ENCODE data around the gene RXRB. TPM values are rescaled to one million over a fixed set of nuclear protein-coding genes. Genes with fewer than 3 reads are reported as not detected.

Gene RXRB
- total and polyA plus RNA-seq, 2 of the 13 experiments (the other 11 are each of a cell fraction or from before 2014, with no cell fraction given) = 26.7 to 55.7 TPM

DNA sequence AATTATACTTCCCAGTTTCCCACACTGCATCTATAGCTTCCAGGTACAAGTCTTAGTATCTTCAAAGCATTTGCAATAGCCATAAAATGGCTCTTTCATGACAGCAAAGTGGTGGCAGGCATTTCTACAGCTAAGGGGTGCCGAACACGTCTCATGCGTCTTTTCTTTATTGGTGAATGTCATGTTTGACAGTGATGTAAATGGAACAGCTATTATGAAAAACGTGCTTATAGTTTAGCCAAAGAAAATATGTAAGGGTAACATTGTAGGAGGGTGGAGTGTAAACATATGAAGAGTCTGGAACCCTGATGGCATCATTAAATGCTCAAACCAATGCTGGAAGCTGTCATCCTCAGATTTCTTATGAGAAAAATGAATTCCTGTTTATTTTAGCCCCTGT, 46.1 kb downstream of the RXRB start:
- POLR2A ChIA-PET = no interaction called here
- 65% methylated on average over 4 of the region's 4 CpGs for WGBS (ENCODE audit: low lambda C conversion rate)
- Histone ChIP-seq H3K4me1 (ENCODE audit: insufficient read depth, low read length) (peaks cover 35% of the 10 kb centered on the region), H3K27me3 (ENCODE audit: control insufficient read depth in 1 of 2, insufficient read depth in 2 of 2, low read length in 2 of 2) (no peaks in the 10 kb centered on the region; a peak in 1 of 5 replicates), H3K9ac (ENCODE audit: insufficient read depth, low read depth, low read length) (no peak overlapping the region), H3K79me2 (ENCODE audit: insufficient read depth, low read length) (no peaks in the 10 kb centered on the region), H3K27ac (ENCODE audit: extremely low read length, insufficient read depth, low read length) (no peak overlapping the region), H4K20me1 (ENCODE audit: insufficient read depth, low read length) (no peaks in the 10 kb centered on the region), H3K36me3 (replicated peaks in 1 of 2; ENCODE audit: control insufficient read depth in 1 of 2, insufficient read depth in 2 of 2, low read length in 2 of 2) (no peaks in the 10 kb centered on the region), H3K9me3 (ENCODE audit: low read length) (peaks cover 11% of the 10 kb centered on the region; the same call in 1 of the 2 replicates), H3K4me2 (ENCODE audit: low read depth, low read length) (no peak overlapping the region), H3K4me3 (replicated peaks in 1 of 3; ENCODE audit: insufficient read depth in 1 of 3, low read depth in 2 of 3, low read length in 3 of 3) (no peak overlapping the region), H2AFZ (ENCODE audit: low read length) (no peak overlapping the region)
- DNase-seq (ENCODE audit: low spot score) = no peak
- CTCF ChIA-PET (ENCODE audit: low intra/inter-chr PET ratio, low total read pairs) = no interaction called here
- in situ Hi-C loops (cut with HindIII; ENCODE audit: extremely low pct_ligation_motif_present, low pct_unique_long_range_greater_than_20kb) = no loop called here
- FAIRE-seq = no peak
- no peak for ATAC-seq
- intact Hi-C loops (cut with micrococcal nuclease; ENCODE audit: unreplicated experiment) = no loop called here
- no TSS peak for BruUV-seq (replicated peaks)
- TF ChIP-seq ZNF543 (CRISPR knock-in tag; IDR thresholded peaks at IDR 0.05) (no peak), RXRB (CRISPR knock-in tag; IDR thresholded peaks at IDR 0.05; ENCODE audit: borderline replicate concordance) (no peak), RARA (CRISPR knock-in tag; IDR thresholded peaks at IDR 0.05) (no peak), ZFP36L2 (CRISPR knock-in tag; IDR thresholded peaks at IDR 0.05) (no peak), ZSCAN25 (CRISPR knock-in tag; IDR thresholded peaks at IDR 0.05) (no peak), ZSCAN21 (CRISPR knock-in tag; IDR thresholded peaks at IDR 0.05; ENCODE audit: borderline replicate concordance) (no peak), RBM22 (optimal IDR thresholded peaks at IDR 0.05; ENCODE audit: low read length) (no peak), BCL6 (CRISPR knock-in tag; IDR thresholded peaks at IDR 0.05) (no peak), HOXA5 (CRISPR knock-in tag; IDR thresholded peaks at IDR 0.05) (no peak), ARHGAP35 (CRISPR knock-in tag; IDR thresholded peaks at IDR 0.05; ENCODE audit: borderline replicate concordance) (no peak)
- TF ChIP-seq, protein P1, sequence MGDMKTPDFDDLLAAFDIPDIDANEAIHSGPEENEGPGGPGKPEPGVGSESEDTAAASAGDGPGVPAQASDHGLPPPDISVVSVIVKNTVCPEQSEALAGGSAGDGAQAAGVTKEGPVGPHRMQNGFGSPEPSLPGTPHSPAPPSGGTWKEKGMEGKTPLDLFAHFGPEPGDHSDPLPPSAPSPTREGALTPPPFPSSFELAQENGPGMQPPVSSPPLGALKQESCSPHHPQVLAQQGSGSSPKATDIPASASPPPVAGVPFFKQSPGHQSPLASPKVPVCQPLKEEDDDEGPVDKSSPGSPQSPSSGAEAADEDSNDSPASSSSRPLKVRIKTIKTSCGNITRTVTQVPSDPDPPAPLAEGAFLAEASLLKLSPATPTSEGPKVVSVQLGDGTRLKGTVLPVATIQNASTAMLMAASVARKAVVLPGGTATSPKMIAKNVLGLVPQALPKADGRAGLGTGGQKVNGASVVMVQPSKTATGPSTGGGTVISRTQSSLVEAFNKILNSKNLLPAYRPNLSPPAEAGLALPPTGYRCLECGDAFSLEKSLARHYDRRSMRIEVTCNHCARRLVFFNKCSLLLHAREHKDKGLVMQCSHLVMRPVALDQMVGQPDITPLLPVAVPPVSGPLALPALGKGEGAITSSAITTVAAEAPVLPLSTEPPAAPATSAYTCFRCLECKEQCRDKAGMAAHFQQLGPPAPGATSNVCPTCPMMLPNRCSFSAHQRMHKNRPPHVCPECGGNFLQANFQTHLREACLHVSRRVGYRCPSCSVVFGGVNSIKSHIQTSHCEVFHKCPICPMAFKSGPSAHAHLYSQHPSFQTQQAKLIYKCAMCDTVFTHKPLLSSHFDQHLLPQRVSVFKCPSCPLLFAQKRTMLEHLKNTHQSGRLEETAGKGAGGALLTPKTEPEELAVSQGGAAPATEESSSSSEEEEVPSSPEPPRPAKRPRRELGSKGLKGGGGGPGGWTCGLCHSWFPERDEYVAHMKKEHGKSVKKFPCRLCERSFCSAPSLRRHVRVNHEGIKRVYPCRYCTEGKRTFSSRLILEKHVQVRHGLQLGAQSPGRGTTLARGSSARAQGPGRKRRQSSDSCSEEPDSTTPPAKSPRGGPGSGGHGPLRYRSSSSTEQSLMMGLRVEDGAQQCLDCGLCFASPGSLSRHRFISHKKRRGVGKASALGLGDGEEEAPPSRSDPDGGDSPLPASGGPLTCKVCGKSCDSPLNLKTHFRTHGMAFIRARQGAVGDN (CRISPR knock-in tag; IDR thresholded peaks at IDR 0.05) = no peak
- TF ChIP-seq, protein P2, sequence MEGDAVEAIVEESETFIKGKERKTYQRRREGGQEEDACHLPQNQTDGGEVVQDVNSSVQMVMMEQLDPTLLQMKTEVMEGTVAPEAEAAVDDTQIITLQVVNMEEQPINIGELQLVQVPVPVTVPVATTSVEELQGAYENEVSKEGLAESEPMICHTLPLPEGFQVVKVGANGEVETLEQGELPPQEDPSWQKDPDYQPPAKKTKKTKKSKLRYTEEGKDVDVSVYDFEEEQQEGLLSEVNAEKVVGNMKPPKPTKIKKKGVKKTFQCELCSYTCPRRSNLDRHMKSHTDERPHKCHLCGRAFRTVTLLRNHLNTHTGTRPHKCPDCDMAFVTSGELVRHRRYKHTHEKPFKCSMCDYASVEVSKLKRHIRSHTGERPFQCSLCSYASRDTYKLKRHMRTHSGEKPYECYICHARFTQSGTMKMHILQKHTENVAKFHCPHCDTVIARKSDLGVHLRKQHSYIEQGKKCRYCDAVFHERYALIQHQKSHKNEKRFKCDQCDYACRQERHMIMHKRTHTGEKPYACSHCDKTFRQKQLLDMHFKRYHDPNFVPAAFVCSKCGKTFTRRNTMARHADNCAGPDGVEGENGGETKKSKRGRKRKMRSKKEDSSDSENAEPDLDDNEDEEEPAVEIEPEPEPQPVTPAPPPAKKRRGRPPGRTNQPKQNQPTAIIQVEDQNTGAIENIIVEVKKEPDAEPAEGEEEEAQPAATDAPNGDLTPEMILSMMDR (CRISPR knock-in tag; IDR thresholded peaks at IDR 0.05) = no peak
- TF ChIP-seq, protein P3, sequence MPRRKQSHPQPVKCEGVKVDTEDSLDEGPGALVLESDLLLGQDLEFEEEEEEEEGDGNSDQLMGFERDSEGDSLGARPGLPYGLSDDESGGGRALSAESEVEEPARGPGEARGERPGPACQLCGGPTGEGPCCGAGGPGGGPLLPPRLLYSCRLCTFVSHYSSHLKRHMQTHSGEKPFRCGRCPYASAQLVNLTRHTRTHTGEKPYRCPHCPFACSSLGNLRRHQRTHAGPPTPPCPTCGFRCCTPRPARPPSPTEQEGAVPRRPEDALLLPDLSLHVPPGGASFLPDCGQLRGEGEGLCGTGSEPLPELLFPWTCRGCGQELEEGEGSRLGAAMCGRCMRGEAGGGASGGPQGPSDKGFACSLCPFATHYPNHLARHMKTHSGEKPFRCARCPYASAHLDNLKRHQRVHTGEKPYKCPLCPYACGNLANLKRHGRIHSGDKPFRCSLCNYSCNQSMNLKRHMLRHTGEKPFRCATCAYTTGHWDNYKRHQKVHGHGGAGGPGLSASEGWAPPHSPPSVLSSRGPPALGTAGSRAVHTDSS (CRISPR knock-in tag; conservative IDR thresholded peaks at IDR 0.05) = no peak
- TF ChIP-seq, protein P4, sequence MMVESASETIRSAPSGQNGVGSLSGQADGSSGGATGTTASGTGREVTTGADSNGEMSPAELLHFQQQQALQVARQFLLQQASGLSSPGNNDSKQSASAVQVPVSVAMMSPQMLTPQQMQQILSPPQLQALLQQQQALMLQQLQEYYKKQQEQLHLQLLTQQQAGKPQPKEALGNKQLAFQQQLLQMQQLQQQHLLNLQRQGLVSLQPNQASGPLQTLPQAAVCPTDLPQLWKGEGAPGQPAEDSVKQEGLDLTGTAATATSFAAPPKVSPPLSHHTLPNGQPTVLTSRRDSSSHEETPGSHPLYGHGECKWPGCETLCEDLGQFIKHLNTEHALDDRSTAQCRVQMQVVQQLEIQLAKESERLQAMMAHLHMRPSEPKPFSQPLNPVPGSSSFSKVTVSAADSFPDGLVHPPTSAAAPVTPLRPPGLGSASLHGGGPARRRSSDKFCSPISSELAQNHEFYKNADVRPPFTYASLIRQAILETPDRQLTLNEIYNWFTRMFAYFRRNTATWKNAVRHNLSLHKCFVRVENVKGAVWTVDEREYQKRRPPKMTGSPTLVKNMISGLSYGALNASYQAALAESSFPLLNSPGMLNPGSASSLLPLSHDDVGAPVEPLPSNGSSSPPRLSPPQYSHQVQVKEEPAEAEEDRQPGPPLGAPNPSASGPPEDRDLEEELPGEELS (CRISPR knock-in tag; IDR thresholded peaks at IDR 0.05) = no peak
- TF ChIP-seq, protein P5, sequence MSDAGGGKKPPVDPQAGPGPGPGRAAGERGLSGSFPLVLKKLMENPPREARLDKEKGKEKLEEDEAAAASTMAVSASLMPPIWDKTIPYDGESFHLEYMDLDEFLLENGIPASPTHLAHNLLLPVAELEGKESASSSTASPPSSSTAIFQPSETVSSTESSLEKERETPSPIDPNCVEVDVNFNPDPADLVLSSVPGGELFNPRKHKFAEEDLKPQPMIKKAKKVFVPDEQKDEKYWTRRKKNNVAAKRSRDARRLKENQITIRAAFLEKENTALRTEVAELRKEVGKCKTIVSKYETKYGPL (CRISPR knock-in tag; IDR thresholded peaks at IDR 0.05) = no peak
